NCI-H345 (cell line): Measurements from ENCODE around the gene PPRC1.

ENCODE experiments used
- DNase-seq: peaks from one replicate; lab custom pipeline; 2025; lab: John Stamatoyannopoulos, UW

The PPRC1 gene

GRCh38 chr10:102117391-102118159 lies 15.3 kb upstream of the PPRC1 start:
- DNase-seq: peak; percentile 86

- DNase-seq: peak; percentile 4
These were observed 14.0 kb upstream of the PPRC1 start for GRCh38 chr10:102118867-102119266.

GRCh38 chr10:102119417-102120141 lies 13.3 kb upstream of the PPRC1 start:
- peak; percentile 27 for DNase-seq

- DNase-seq: peak; percentile 67
These were observed 12.5 kb upstream of the PPRC1 start, which contains the start of gene LDB1 for GRCh38 chr10:102120142-102120990. Gene LDB1, minus strand, starts transcription at chr10:102120368. Its CDS starts 258 bp downstream, at chr10:102120110.

GRCh38 chr10:102120991-102121738 lies 11.7 kb upstream of the PPRC1 start:
- DNase-seq: no peak

GRCh38 chr10:102121739-102122372 lies 11.0 kb upstream of the PPRC1 start:
- no peak for DNase-seq

- no peak for DNase-seq
These were observed 10.4 kb upstream of the PPRC1 start for GRCh38 chr10:102122450-102122849.

- DNase-seq: no peak
These were observed 9.6 kb upstream of the PPRC1 start for GRCh38 chr10:102123223-102123622.

- DNase-seq: peak; percentile 40
These were observed 1.3 kb upstream of the PPRC1 start for GRCh38 chr10:102131286-102132170.

GRCh38 chr10:102132193-102132562 lies 662 bp upstream of the PPRC1 start:
- no peak for DNase-seq

- DNase-seq: peak; percentile 25
These were observed 744 bp downstream of the PPRC1 start for GRCh38 chr10:102133373-102134195.

GRCh38 chr10:102134416-102134815 lies 1.6 kb downstream of the PPRC1 start:
- no peak for DNase-seq

GRCh38 chr10:102135956-102136526 lies 3.2 kb downstream of the PPRC1 start:
- peak; percentile 68 for DNase-seq

GRCh38 chr10:102139281-102140110 lies 6.7 kb downstream of the PPRC1 start:
- DNase-seq: no peak

- DNase-seq: no peak
These were observed 7.4 kb downstream of the PPRC1 start for GRCh38 chr10:102140218-102140617.

GRCh38 chr10:102140913-102141540 lies 8.2 kb downstream of the PPRC1 start:
- DNase-seq: no peak

- DNase-seq: no peak
These were observed 8.8 kb downstream of the PPRC1 start for GRCh38 chr10:102141583-102142107.
